Measurements from ENCODE around the gene OMA1. TPM values are rescaled to one million over a fixed set of nuclear protein-coding genes. Genes with fewer than 3 reads are reported as not detected.

Gene OMA1
- total and polyA plus RNA-seq, 10 of the 15 experiments (the other 5 are each of a cell fraction or from before 2014, with no cell fraction given), result 23.6 to 67.1 (median 47.1) TPM

DNA sequence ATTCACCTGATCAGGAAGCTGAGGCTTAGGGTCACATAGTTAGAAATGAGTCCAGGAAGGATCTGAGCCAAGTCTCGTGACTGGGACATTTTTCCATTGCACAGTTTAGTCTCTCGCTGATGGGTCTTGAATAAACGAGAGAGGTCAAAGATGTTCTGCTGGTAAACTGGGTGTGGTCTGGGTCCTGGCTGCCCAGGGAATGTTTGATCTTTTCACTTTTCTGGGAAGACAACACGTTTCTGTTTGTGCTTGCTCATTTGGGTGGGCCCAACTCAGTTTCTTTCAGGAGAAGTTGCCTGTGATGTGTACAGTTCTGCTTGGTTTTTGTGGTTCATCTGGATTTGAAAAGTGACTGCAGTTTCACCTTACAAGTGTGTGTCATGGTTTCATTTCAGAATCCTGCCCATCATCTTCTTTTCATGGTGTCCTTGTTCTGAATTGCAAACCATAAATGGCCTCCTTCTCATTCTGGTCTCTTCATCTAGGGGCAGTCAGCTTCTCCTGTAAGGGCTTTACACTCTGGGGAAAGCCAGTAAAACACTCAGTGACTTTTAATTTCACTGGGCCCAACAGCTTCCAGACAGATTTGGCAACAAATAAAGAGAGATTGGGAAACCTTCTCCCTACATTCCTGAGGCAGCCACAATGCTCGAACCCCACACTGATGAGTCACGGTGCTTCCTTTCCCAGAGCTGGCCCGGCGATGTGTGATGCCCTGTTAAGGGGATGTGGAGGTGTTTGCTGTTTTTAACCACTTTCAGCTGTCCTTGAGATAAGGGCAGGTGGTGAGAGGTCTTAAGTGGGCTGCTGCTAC lies 37.8 kb upstream of the OMA1 start (continued):
- TF ChIP-seq, protein P1, sequence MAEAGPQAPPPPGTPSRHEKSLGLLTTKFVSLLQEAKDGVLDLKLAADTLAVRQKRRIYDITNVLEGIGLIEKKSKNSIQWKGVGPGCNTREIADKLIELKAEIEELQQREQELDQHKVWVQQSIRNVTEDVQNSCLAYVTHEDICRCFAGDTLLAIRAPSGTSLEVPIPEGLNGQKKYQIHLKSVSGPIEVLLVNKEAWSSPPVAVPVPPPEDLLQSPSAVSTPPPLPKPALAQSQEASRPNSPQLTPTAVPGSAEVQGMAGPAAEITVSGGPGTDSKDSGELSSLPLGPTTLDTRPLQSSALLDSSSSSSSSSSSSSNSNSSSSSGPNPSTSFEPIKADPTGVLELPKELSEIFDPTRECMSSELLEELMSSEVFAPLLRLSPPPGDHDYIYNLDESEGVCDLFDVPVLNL (IDR thresholded peaks at IDR 0.05; ENCODE audit: low read depth, low read length), result no peak
- TF ChIP-seq, protein P2, sequence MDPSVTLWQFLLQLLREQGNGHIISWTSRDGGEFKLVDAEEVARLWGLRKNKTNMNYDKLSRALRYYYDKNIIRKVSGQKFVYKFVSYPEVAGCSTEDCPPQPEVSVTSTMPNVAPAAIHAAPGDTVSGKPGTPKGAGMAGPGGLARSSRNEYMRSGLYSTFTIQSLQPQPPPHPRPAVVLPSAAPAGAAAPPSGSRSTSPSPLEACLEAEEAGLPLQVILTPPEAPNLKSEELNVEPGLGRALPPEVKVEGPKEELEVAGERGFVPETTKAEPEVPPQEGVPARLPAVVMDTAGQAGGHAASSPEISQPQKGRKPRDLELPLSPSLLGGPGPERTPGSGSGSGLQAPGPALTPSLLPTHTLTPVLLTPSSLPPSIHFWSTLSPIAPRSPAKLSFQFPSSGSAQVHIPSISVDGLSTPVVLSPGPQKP (IDR thresholded peaks at IDR 0.05; ENCODE audit: low read depth, low read length), result no peak
- no peak for TF ChIP-seq ESRRA (IDR thresholded peaks at IDR 0.05; ENCODE audit: low read length)
- no peak for TF ChIP-seq RAD21 (IDR thresholded peaks at IDR 0.05; ENCODE audit: insufficient read depth, low read depth, low read length)
- TF ChIP-seq IKZF1 (conservative IDR thresholded peaks at IDR 0.05), result peak; percentile 34
- TF ChIP-seq MTA2 (IDR thresholded peaks at IDR 0.05; ENCODE audit: low read depth), result peak; percentile 19; the same call in 1 of the 2 replicates
- TF ChIP-seq, protein P3, sequence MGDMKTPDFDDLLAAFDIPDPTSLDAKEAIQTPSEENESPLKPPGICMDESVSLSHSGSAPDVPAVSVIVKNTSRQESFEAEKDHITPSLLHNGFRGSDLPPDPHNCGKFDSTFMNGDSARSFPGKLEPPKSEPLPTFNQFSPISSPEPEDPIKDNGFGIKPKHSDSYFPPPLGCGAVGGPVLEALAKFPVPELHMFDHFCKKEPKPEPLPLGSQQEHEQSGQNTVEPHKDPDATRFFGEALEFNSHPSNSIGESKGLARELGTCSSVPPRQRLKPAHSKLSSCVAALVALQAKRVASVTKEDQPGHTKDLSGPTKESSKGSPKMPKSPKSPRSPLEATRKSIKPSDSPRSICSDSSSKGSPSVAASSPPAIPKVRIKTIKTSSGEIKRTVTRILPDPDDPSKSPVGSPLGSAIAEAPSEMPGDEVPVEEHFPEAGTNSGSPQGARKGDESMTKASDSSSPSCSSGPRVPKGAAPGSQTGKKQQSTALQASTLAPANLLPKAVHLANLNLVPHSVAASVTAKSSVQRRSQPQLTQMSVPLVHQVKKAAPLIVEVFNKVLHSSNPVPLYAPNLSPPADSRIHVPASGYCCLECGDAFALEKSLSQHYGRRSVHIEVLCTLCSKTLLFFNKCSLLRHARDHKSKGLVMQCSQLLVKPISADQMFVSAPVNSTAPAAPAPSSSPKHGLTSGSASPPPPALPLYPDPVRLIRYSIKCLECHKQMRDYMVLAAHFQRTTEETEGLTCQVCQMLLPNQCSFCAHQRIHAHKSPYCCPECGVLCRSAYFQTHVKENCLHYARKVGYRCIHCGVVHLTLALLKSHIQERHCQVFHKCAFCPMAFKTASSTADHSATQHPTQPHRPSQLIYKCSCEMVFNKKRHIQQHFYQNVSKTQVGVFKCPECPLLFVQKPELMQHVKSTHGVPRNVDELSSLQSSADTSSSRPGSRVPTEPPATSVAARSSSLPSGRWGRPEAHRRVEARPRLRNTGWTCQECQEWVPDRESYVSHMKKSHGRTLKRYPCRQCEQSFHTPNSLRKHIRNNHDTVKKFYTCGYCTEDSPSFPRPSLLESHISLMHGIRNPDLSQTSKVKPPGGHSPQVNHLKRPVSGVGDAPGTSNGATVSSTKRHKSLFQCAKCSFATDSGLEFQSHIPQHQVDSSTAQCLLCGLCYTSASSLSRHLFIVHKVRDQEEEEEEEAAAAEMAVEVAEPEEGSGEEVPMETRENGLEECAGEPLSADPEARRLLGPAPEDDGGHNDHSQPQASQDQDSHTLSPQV (IDR thresholded peaks at IDR 0.05), result no peak
- no peak for TF ChIP-seq SMAD5 (IDR thresholded peaks at IDR 0.05; ENCODE audit: low read depth)
- no peak for TF ChIP-seq BMI1 (IDR thresholded peaks at IDR 0.05; ENCODE audit: borderline replicate concordance)
- TF ChIP-seq ZNF207 (IDR thresholded peaks at IDR 0.05; ENCODE audit: borderline replicate concordance), result no peak
- peak; percentile 96 for TF ChIP-seq RUNX3 (IDR thresholded peaks at IDR 0.05; ENCODE audit: low read length)
- TF ChIP-seq SREBF2 (IDR thresholded peaks at IDR 0.05; ENCODE audit: low read length), result no peak

Data from GM12878 (cell line).